HG02943 (cell line): Measurements from ENCODE around the gene ASAP2.

Source experiments
- ATAC-seq: cut with Tn5 transposase; IDR thresholded peaks from one replicate; pipeline ENCODE4 v1.9.1; 2021; ENCODE audit warnings: mild to moderate bottlenecking, low read depth, moderate library complexity; ENCODE audit not compliant: unreplicated experiment

ASAP2 gene

GRCh38 chr2:9229470-9229820, 22.8 kb downstream of the ASAP2 start:
- ATAC-seq, result no peak

GRCh38 chr2:9230051-9230802, 23.6 kb downstream of the ASAP2 start:
- no peak for ATAC-seq

- ATAC-seq, result no peak
These were observed 24.3 kb downstream of the ASAP2 start for GRCh38 chr2:9230881-9231280.

GRCh38 chr2:9231291-9232165, 24.9 kb downstream of the ASAP2 start:
- no peak for ATAC-seq

- ATAC-seq, result no peak
These were observed 25.5 kb downstream of the ASAP2 start for GRCh38 chr2:9232166-9232479.

GRCh38 chr2:9232886-9233285, 26.3 kb downstream of the ASAP2 start:
- no peak for ATAC-seq

GRCh38 chr2:9234680-9235146, 28.1 kb downstream of the ASAP2 start:
- no peak for ATAC-seq

- ATAC-seq, result no peak
These were observed 28.8 kb downstream of the ASAP2 start for GRCh38 chr2:9235147-9236044.

- no peak for ATAC-seq
These were observed 29.4 kb downstream of the ASAP2 start for GRCh38 chr2:9236045-9236344.

- ATAC-seq, result no peak
These were observed 30.3 kb downstream of the ASAP2 start for GRCh38 chr2:9236867-9237266.

GRCh38 chr2:9237831-9238230, 31.2 kb downstream of the ASAP2 start:
- no peak for ATAC-seq

GRCh38 chr2:9238591-9239326, 32.1 kb downstream of the ASAP2 start:
- ATAC-seq, result no peak

GRCh38 chr2:9239616-9240015, 33.0 kb downstream of the ASAP2 start:
- no peak for ATAC-seq

GRCh38 chr2:9240745-9241144, 34.1 kb downstream of the ASAP2 start:
- no peak for ATAC-seq

GRCh38 chr2:9241233-9241632, 34.6 kb downstream of the ASAP2 start:
- ATAC-seq, result no peak

GRCh38 chr2:9243357-9243756, 36.7 kb downstream of the ASAP2 start:
- no peak for ATAC-seq

GRCh38 chr2:9244985-9245544, 38.5 kb downstream of the ASAP2 start:
- ATAC-seq, result no peak

GRCh38 chr2:9247177-9247576, 40.6 kb downstream of the ASAP2 start:
- ATAC-seq, result no peak

- no peak for ATAC-seq
These were observed 41.2 kb downstream of the ASAP2 start for GRCh38 chr2:9247786-9248185.

- ATAC-seq, result no peak
These were observed 41.8 kb downstream of the ASAP2 start for GRCh38 chr2:9248363-9248762.
